IPS DF 4.7 (cell line): Measurements from ENCODE around the gene PIM2.

ENCODE experiments used
- DNase-seq: peaks from one replicate; pipeline ENCODE4 v3.0.0-alpha.2; 2013; ENCODE audit warnings: low spot score; ENCODE audit errors: extremely low read depth

Gene PIM2

GRCh38 chrX:48918643-48919340 lies at the start of gene PIM2:
Gene PIM2 (minus strand): TSS chrX:48919024. CDS start chrX:48918834, 190 bp downstream.
- DNase-seq = no peak

GRCh38 chrX:48968377-48968776 lies 49.6 kb upstream of the PIM2 start:
- DNase-seq = no peak

- DNase-seq = no peak
These were observed 48.2 kb upstream of the PIM2 start for GRCh38 chrX:48966796-48967579.

GRCh38 chrX:48965959-48966358 lies 47.1 kb upstream of the PIM2 start:
- no peak for DNase-seq

- no peak for DNase-seq
These were observed 42.8 kb upstream of the PIM2 start for GRCh38 chrX:48961585-48962091.

GRCh38 chrX:48960291-48960690 lies 41.5 kb upstream of the PIM2 start:
- DNase-seq = no peak

GRCh38 chrX:48958635-48959094 lies 39.8 kb upstream of the PIM2 start:
- DNase-seq = no peak

GRCh38 chrX:48957827-48958634 lies 39.2 kb upstream of the PIM2 start:
- DNase-seq = no peak

- no peak for DNase-seq
These were observed 38.6 kb upstream of the PIM2 start, which contains the start of gene OTUD5 for GRCh38 chrX:48957477-48957826. Gene OTUD5 (minus strand): TSS chrX:48957607. CDS start chrX:48957570, 37 bp downstream.

- DNase-seq = no peak
These were observed 38.0 kb upstream of the PIM2 start for GRCh38 chrX:48956728-48957414.

GRCh38 chrX:48948589-48948988 lies 29.8 kb upstream of the PIM2 start:
- DNase-seq = no peak

GRCh38 chrX:48945517-48946348 lies 26.9 kb upstream of the PIM2 start:
- DNase-seq = no peak

GRCh38 chrX:48942895-48943294 lies 24.1 kb upstream of the PIM2 start:
- no peak for DNase-seq

GRCh38 chrX:48940404-48940955 lies 21.7 kb upstream of the PIM2 start:
- no peak for DNase-seq

- no peak for DNase-seq
These were observed 20.9 kb upstream of the PIM2 start for GRCh38 chrX:48939524-48940228.

- DNase-seq = no peak
These were observed 20.0 kb upstream of the PIM2 start for GRCh38 chrX:48938721-48939425.

GRCh38 chrX:48937054-48937907 lies 18.5 kb upstream of the PIM2 start:
- no peak for DNase-seq
